ENCODE measurements around the gene MACC1. TPM values are rescaled to one million over a fixed set of nuclear protein-coding genes. Genes with fewer than 3 reads are reported as not detected.

MACC1 gene
- total RNA-seq, 1 experiment from 2014 or later, result 0.46 TPM

Other genes starting within 250 kb of the MACC1 start
- gene ITGB8, start 113.5 kb upstream of the MACC1 start, total RNA-seq (2014; rRNA removed; shearing (Covaris generic)), result 83.5 and 107 TPM in 2 replicates

All from H4 (cell line).